ENCODE data around the gene H2BK1.

GRCh38 chr7:151256410-151257045 lies 46.2 kb upstream of the H2BK1 start:
- TF ChIP-seq, protein P1, sequence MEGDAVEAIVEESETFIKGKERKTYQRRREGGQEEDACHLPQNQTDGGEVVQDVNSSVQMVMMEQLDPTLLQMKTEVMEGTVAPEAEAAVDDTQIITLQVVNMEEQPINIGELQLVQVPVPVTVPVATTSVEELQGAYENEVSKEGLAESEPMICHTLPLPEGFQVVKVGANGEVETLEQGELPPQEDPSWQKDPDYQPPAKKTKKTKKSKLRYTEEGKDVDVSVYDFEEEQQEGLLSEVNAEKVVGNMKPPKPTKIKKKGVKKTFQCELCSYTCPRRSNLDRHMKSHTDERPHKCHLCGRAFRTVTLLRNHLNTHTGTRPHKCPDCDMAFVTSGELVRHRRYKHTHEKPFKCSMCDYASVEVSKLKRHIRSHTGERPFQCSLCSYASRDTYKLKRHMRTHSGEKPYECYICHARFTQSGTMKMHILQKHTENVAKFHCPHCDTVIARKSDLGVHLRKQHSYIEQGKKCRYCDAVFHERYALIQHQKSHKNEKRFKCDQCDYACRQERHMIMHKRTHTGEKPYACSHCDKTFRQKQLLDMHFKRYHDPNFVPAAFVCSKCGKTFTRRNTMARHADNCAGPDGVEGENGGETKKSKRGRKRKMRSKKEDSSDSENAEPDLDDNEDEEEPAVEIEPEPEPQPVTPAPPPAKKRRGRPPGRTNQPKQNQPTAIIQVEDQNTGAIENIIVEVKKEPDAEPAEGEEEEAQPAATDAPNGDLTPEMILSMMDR (IDR thresholded peaks at IDR 0.05 in 2 of 3, conservative IDR thresholded peaks at IDR 0.05 in 1 of 3; ENCODE audit: borderline replicate concordance in 1 of 3, insufficient read depth in 1 of 3, low read depth in 2 of 3, low read length in 2 of 3) = no peak
- no peak for TF ChIP-seq SP1 (IDR thresholded peaks at IDR 0.05; ENCODE audit: low read depth)
- TF ChIP-seq POLR2A (IDR thresholded peaks at IDR 0.05; ENCODE audit: borderline replicate concordance, extremely low read depth, insufficient read depth, insufficient read length) = no peak

Measured in HCT116 (cell line).